H7 (cell line): Measurements from ENCODE around the gene ETS2. TPM values are rescaled to one million over a fixed set of nuclear protein-coding genes. Genes with fewer than 3 reads are reported as not detected.

Experiments
- DNase-seq: peaks from one replicate; pipeline ENCODE4 v3.0.0; 2012
- H3K27me3 ChIP-seq: 2 replicates; pipeline ENCODE4 v1.6.0; 2011; ENCODE audit warnings: mild to moderate bottlenecking, low read length; ENCODE audit not compliant: control insufficient read depth, insufficient read depth
- H3K36me3 ChIP-seq: replicated peaks from 2 replicates; pipeline ENCODE4 v1.5.1; 2011; ENCODE audit warnings: low read length; ENCODE audit not compliant: control insufficient read depth, insufficient read depth
- H3K4me3 ChIP-seq: 2 replicates; pipeline ENCODE4 v1.5.1; 2011; ENCODE audit warnings: low read depth, mild to moderate bottlenecking, control low read depth, low read length, moderate library complexity; ENCODE audit not compliant: insufficient read depth
- total RNA-seq: library from RNA; depleted of rRNA; stranded (reverse); fragments of >200 nt; shearing (Covaris generic); gene quantifications from 2 replicates; pipeline ENCODE4 v1.2.3, GENCODE V29; 2014

The ETS2 gene
- total RNA-seq, 1 experiment from 2014 or later, result 47.9 TPM

GRCh38 chr21:38802050-38803026 lies 3.4 kb upstream of the ETS2 start:
- H3K4me3 ChIP-seq, result no peak overlapping the region
- no peak for DNase-seq
- peaks cover 2% of the 10 kb centered on the region; the same call in 1 of the 2 replicates for H3K27me3 ChIP-seq
- no peaks in the 10 kb centered on the region for H3K36me3 ChIP-seq

- Histone ChIP-seq H3K27me3 (peaks cover 2% of the 10 kb centered on the region; the same call in 1 of the 2 replicates), H3K36me3 (no peaks in the 10 kb centered on the region), H3K4me3 (no peak overlapping the region)
- no peak for DNase-seq
Measured at GRCh38 chr21:38803075-38803660, 2.6 kb upstream of the ETS2 start.

GRCh38 chr21:38804030-38804788 lies 1.5 kb upstream of the ETS2 start:
- H3K27me3 ChIP-seq, result peaks cover 2% of the 10 kb centered on the region; the same call in 1 of the 2 replicates

GRCh38 chr21:38804789-38805327 lies 871 bp upstream of the ETS2 start:
- peak; percentile 86 for DNase-seq
- Histone ChIP-seq H3K4me3 (peak overlapping the region; percentile 82), H3K27me3 (peaks cover 2% of the 10 kb centered on the region; the same call in 1 of the 2 replicates), H3K36me3 (no peaks in the 10 kb centered on the region)

More at GRCh38 chr21:38804030-38804788, 1.5 kb upstream of the ETS2 start:
- H3K4me3 ChIP-seq, result no peak overlapping the region
- H3K36me3 ChIP-seq, result no peaks in the 10 kb centered on the region
- DNase-seq, result no peak

- Histone ChIP-seq H3K27me3 (peaks cover 2% of the 10 kb centered on the region; the same call in 1 of the 2 replicates), H3K36me3 (peaks cover 1% of the 10 kb centered on the region; the same call in 1 of the 2 replicates), H3K4me3 (peak overlapping the region; percentile 82)
- peak; percentile 82 for DNase-seq
Measured at GRCh38 chr21:38806153-38806941, 618 bp downstream of the ETS2 start.

- Histone ChIP-seq H3K36me3 (peaks cover 1% of the 10 kb centered on the region; the same call in 1 of the 2 replicates), H3K4me3 (peak overlapping the region; percentile 82), H3K27me3 (peaks cover 2% of the 10 kb centered on the region; the same call in 1 of the 2 replicates)
- no peak for DNase-seq
Measured at GRCh38 chr21:38806942-38807284, 1.2 kb downstream of the ETS2 start.

GRCh38 chr21:38807441-38807871 lies 1.7 kb downstream of the ETS2 start:
- H3K36me3 ChIP-seq, result peaks cover 1% of the 10 kb centered on the region; the same call in 1 of the 2 replicates
- H3K4me3 ChIP-seq, result peak overlapping the region; percentile 82; the same call in 1 of the 2 replicates
- DNase-seq, result no peak
- H3K27me3 ChIP-seq, result peaks cover 2% of the 10 kb centered on the region; the same call in 1 of the 2 replicates

- no peak for DNase-seq
- H3K36me3 ChIP-seq, result peaks cover 1% of the 10 kb centered on the region; the same call in 1 of the 2 replicates
- peaks cover 2% of the 10 kb centered on the region; the same call in 1 of the 2 replicates for H3K27me3 ChIP-seq
- peak overlapping the region; percentile 82; the same call in 1 of the 2 replicates for H3K4me3 ChIP-seq
Measured at GRCh38 chr21:38807986-38808385, 2.3 kb downstream of the ETS2 start.

- no peaks in the 10 kb centered on the region for H3K27me3 ChIP-seq
- no peak overlapping the region for H3K4me3 ChIP-seq
- peaks cover 6% of the 10 kb centered on the region for H3K36me3 ChIP-seq
- no peak for DNase-seq
Measured at GRCh38 chr21:38809198-38809878, 3.6 kb downstream of the ETS2 start.

GRCh38 chr21:38810034-38810825 lies 4.5 kb downstream of the ETS2 start:
- Histone ChIP-seq H3K4me3 (no peak overlapping the region), H3K27me3 (no peaks in the 10 kb centered on the region), H3K36me3 (peaks cover 15% of the 10 kb centered on the region)
- DNase-seq, result no peak

- no peak overlapping the region for H3K4me3 ChIP-seq
- peaks cover 15% of the 10 kb centered on the region for H3K36me3 ChIP-seq
- DNase-seq, result no peak
Measured at GRCh38 chr21:38810826-38811164, 5.1 kb downstream of the ETS2 start.

GRCh38 chr21:38811257-38811656 lies 5.5 kb downstream of the ETS2 start:
- DNase-seq, result no peak
- H3K36me3 ChIP-seq, result peaks cover 17% of the 10 kb centered on the region
- no peak overlapping the region for H3K4me3 ChIP-seq
- no peaks in the 10 kb centered on the region for H3K27me3 ChIP-seq

More at GRCh38 chr21:38810826-38811164, 5.1 kb downstream of the ETS2 start:
- no peaks in the 10 kb centered on the region for H3K27me3 ChIP-seq
